K562 (cell line): ENCODE data around the gene EPHB1. TPM values are rescaled to one million over a fixed set of nuclear protein-coding genes. Genes with fewer than 3 reads are reported as not detected.

Experiments used
- ATAC-seq: fragments of 200-7000 bp; cut with Tn5 transposase; 3 replicates; pipeline ENCODE4 v1.9.1; 2020; ENCODE audit warnings: moderate library complexity
- BruUV-seq: library from RNA; stranded (reverse); fragments of 400-500 nt; replicated peaks from 2 replicates; lab custom pipeline; 2021; lab: Mats Ljungman, UMichigan
- CTCF ChIA-PET: fragments of 300-600 bp; formaldehyde crosslinking; extraction: SDS; loops from one replicate; lab custom pipeline; 2021; ENCODE audit warnings: low intra/inter-chr PET ratio; lab: Yijun Ruan, JAX
- POLR2A ChIA-PET: fragments of 300-600, 350-650 bp; sonication (Branson Sonifier 250); formaldehyde crosslinking; extraction: SDS; loops from one replicate; lab custom pipeline; 2021; ENCODE audit warnings: antibody characterized with exemption, inconsistent platforms; lab: Yijun Ruan, JAX
- DNase-seq, 4 experiments: peaks; one replicate each; pipeline versions ENCODE4 v3.0.0 to v3.0.0-alpha.2; 2011 to 2018; ENCODE audit warnings: low spot score in 3 of 4, mixed read lengths in 3 of 4; ENCODE audit errors: extremely low read depth in 1 of 4
- FAIRE-seq: peaks from 2 replicates; lab custom pipeline; 2011; peaks lifted over from hg19 to GRCh38; lab: Jason Lieb, UNC
- H2AFZ ChIP-seq: 2 replicates; pipeline ENCODE4 v1.6.0; 2011; ENCODE audit warnings: low read depth, low read length, control low read depth, inconsistent platforms
- H3K27ac ChIP-seq: fragments of 200-600 bp; 3 replicates; pipeline ENCODE4 v1.8.0; 2011; ENCODE audit warnings: low read depth, mild to moderate bottlenecking, control low read depth, inconsistent platforms, low read length, moderate library complexity, mixed read lengths; ENCODE audit errors: extremely low read depth
- H3K27me3 ChIP-seq, 2 experiments: fragments of 300-600 bp in 1 of 2; 2 replicates in 1 of 2; 3 replicates in 1 of 2; pipeline versions ENCODE4 v1.6.0 to v1.8.0; 2011; ENCODE audit warnings: inconsistent platforms in 2 of 2, low read length in 2 of 2, mild to moderate bottlenecking in 1 of 2, mixed read lengths in 1 of 2, moderate library complexity in 1 of 2; ENCODE audit not compliant: control insufficient read depth in 2 of 2, insufficient read depth in 2 of 2
- H3K36me3 ChIP-seq: fragments of 300-600 bp; 3 replicates; pipeline ENCODE4 v1.8.0; 2011; ENCODE audit warnings: mild to moderate bottlenecking, low read length, inconsistent platforms; ENCODE audit not compliant: control insufficient read depth, insufficient read depth
- H3K4me1 ChIP-seq, 2 experiments: fragments of 200-600 bp in 1 of 2; replicated peaks in 1 of 2; 2 replicates in 1 of 2; 3 replicates in 1 of 2; pipeline versions ENCODE4 v1.5.1 to v1.8.0; 2011; ENCODE audit warnings: inconsistent platforms in 2 of 2, low read length in 2 of 2, mild to moderate bottlenecking in 1 of 2, mixed read lengths in 1 of 2, moderate library complexity in 1 of 2; ENCODE audit not compliant: control insufficient read depth in 2 of 2, insufficient read depth in 2 of 2
- H3K4me2 ChIP-seq: 2 replicates; pipeline ENCODE4 v1.6.1; 2011; ENCODE audit warnings: low read length, control low read depth, inconsistent platforms, mixed read lengths; ENCODE audit not compliant: insufficient read depth
- H3K4me3 ChIP-seq: fragments of 200-600 bp; sonication (generic), shearing (Covaris generic); 2 replicates; pipeline ENCODE4 v1.5.1; 2016; ENCODE audit warnings: control low read depth, inconsistent platforms
- H3K79me2 ChIP-seq: fragments of 200-600 bp; 3 replicates; pipeline ENCODE4 v1.8.0; 2011; ENCODE audit warnings: low read length, inconsistent platforms; ENCODE audit not compliant: control insufficient read depth, insufficient read depth
- H3K9ac ChIP-seq, 2 experiments: 2 replicates each; pipeline versions ENCODE4 v1.6.0 to v1.6.1; 2011; ENCODE audit warnings: low read depth in 2 of 2, low read length in 2 of 2, control low read depth in 1 of 2, inconsistent platforms in 1 of 2, mild to moderate bottlenecking in 1 of 2, mixed read lengths in 1 of 2; ENCODE audit not compliant: insufficient read depth in 1 of 2
- H3K9me1 ChIP-seq: one replicate; pipeline ENCODE4 v1.6.0; 2011; ENCODE audit warnings: inconsistent platforms, mild to moderate bottlenecking, low read length, moderate library complexity; ENCODE audit not compliant: control insufficient read depth, insufficient read depth
- H3K9me3 ChIP-seq: replicated peaks from 2 replicates; pipeline ENCODE4 v1.5.1; 2011; ENCODE audit warnings: low read depth, low read length, inconsistent platforms; ENCODE audit not compliant: control insufficient read depth, insufficient read depth
- H4K20me1 ChIP-seq: replicated peaks from 2 replicates; pipeline ENCODE4 v1.6.1; 2011; ENCODE audit warnings: low read length, inconsistent platforms, mixed read lengths; ENCODE audit not compliant: control insufficient read depth, insufficient read depth
- ASH1L ChIP-seq: fragments of 450-650 bp; IDR thresholded peaks from 2 replicates; pipeline ENCODE4 v1.6.1; 2018; ENCODE audit warnings: borderline replicate concordance, mild to moderate bottlenecking, low read depth; ENCODE audit not compliant: partially characterized antibody
- ATF1 ChIP-seq, 2 experiments: fragments of 450-650 bp in 1 of 2; IDR thresholded peaks; 2 replicates each; pipeline ENCODE4 v1.6.1; 2016; ENCODE audit warnings: missing compliant biosample characterization in 1 of 2, missing genetic modification characterization in 1 of 2
- HMG20A ChIP-seq: fragments of 450-650 bp; formaldehyde crosslinking; conservative IDR thresholded peaks from 2 replicates; pipeline ENCODE4 v1.4.0; 2020; ENCODE audit warnings: mild to moderate bottlenecking, mixed read lengths
- LCOR ChIP-seq: sonication (generic); formaldehyde crosslinking; IDR thresholded peaks from 2 replicates; pipeline ENCODE4 v1.8.0; 2022; ENCODE audit warnings: mild to moderate bottlenecking, missing genetic modification reagents
- MIER1 ChIP-seq: fragments of 450-650 bp; IDR thresholded peaks from 2 replicates; pipeline ENCODE4 v1.6.1; 2016; ENCODE audit warnings: antibody characterized with exemption, mild to moderate bottlenecking, low read depth
- SOX6 ChIP-seq: fragments of 450-650 bp; IDR thresholded peaks from 2 replicates; pipeline ENCODE4 v1.6.1; 2014; ENCODE audit warnings: mild to moderate bottlenecking
- ZMIZ1 ChIP-seq, 2 experiments: fragments of 150-350 bp in 1 of 2; IDR thresholded peaks; 2 replicates each; pipeline ENCODE4 v1.6.1; 2012 to 2016; ENCODE audit warnings: low read depth in 2 of 2, low read length in 2 of 2, mild to moderate bottlenecking in 1 of 2, moderate library complexity in 1 of 2
- WGBS: fragments of 100-300 bp; shearing (Covaris generic); methylation state at CpG from one replicate; pipeline ENCODE4 v1.1.6; 2016; ENCODE audit warnings: low coverage, mixed read lengths; ENCODE audit not compliant: insufficient coverage; ENCODE audit errors: missing lambda C conversion rate; 5-methylcytosine and 5-hydroxymethylcytosine counted together
- in situ Hi-C: fragments of 300-500 bp; cut with MboI; formaldehyde crosslinking; loops from 4 replicates; pipeline ENCODE4 v1.15.0; 2018; ENCODE audit warnings: inconsistent platforms, mixed read lengths
- intact Hi-C: fragments of 100-400 bp; cut with micrococcal nuclease; formaldehyde crosslinking; loops from 2 replicates; pipeline ENCODE4 v1.14.2; 2022
- polyA plus RNA-seq, 8 experiments: library from polyadenylated mRNA; depleted of rRNA in 4 of 8; stranded (reverse) in 5 of 8; unstranded in 3 of 8; fragments of >200 nt; fragmentation: Nextera tagmentation in 2 of 8; fragmentation: Illumina TruSeq in 1 of 8; extraction: Ambion mirVana in 2 of 8; extraction: Trizol in 1 of 8; gene quantifications; 2 replicates each; pipeline versions ENCODE4 v1.2.1 to v1.2.3, GENCODE V29; 2011 to 2014; ENCODE audit warnings: inconsistent platforms in 1 of 8, missing spikeins in 1 of 8
- total RNA-seq, 7 experiments: library from RNA; depleted of rRNA in 6 of 7; stranded (reverse); fragments of >200 nt in 6 of 7; fragmentation: Illumina TruSeq in 2 of 7; extraction: Trizol in 2 of 7; gene quantifications; 2 replicates each; pipeline versions ENCODE4 v1.2.1 to v1.2.3, GENCODE V29; 2011 to 2021; ENCODE audit warnings: low replicate concordance in 1 of 7
- TF ChIP-seq, protein P1 (sequence below): IDR thresholded peaks from 2 replicates; pipeline ENCODE4 v1.6.1; 2016; ENCODE audit warnings: missing genetic modification characterization, missing compliant biosample characterization
- TF ChIP-seq, protein P2 (sequence below): fragments of 450-650 bp; formaldehyde crosslinking; conservative IDR thresholded peaks from 2 replicates; pipeline ENCODE4 v1.4.0; 2022; ENCODE audit warnings: mild to moderate bottlenecking, missing genetic modification characterization

Gene EPHB1
- total and polyA plus RNA-seq, 9 of the 15 experiments (the other 6 are each of a cell fraction or from before 2014, with no cell fraction given) = 0.29 TPM; not detected in 8

DNA sequence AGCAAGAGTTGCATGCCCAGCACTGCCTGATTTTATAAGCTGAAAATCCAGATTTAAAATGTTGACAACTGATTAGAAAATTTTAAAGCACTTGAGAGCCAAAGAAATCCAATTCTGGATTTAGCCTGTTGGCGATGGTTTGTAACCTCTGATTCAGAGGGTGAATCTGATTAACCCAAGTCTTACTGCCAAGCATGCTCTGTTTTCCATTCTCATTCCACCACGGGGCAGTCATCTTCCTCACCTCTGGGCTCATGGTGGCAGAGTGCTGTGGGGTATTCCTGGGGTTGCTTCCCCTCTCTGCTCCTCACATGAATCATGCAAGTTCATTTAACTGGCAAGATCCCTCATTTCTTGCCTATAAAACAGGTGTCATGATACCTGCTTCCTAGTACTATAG is 342.2 kb downstream of the EPHB1 start:
- ChIA-PET CTCF (no interaction called here), POLR2A (no interaction called here)
- WGBS = 0% methylated on average over 2 of the region's 2 CpGs
- Histone ChIP-seq H3K4me1 (no peaks in the 10 kb centered on the region), H3K79me2 (no peaks in the 10 kb centered on the region), H3K27me3 (peaks cover 0 to 8% of the 10 kb centered on the region in 2 experiments; a peak in 2 of 5 replicates), H3K9ac (no peak overlapping the region), H4K20me1 (no peaks in the 10 kb centered on the region; the same call in 1 of the 2 replicates), H3K9me1 (no peaks in the 10 kb centered on the region), H3K4me2 (no peak overlapping the region), H3K27ac (no peak overlapping the region), H3K4me3 (no peak overlapping the region), H3K9me3 (no peaks in the 10 kb centered on the region), H2AFZ (no peak overlapping the region), H3K36me3 (no peaks in the 10 kb centered on the region)
- in situ Hi-C loops = loop anchor here (10.0 kb wide), 1 partner anchor 1888 kb away; no protein-coding TSS in a partner anchor
- FAIRE-seq = no peak
- intact Hi-C loops = no loop called here
- no peak for TF ChIP-seq ASH1L
- ATAC-seq = no peak
- no TSS peak for BruUV-seq
- DNase-seq = no peak

DNA sequence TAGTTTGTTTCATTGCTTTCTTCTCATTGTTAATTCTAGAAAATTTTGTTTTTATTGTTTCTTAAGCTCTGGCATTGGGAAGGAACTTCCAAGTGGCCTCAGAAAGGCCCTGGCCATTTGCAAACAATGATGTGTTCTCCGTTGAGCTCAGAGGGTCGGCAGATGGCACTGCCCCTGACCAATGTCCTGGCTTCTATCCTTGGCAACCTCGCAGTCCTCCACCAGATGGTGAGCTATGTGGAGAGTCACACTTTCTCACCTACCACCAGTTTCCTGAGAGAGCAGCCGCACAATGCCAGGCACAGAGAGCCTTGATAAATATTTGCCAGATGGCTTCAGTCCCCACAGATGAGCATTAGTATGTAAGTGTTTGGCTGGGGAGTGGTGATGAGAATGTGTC is 343.7 kb downstream of the EPHB1 start:
- no peak overlapping the region for H2AFZ ChIP-seq
- no peak overlapping the region for H3K9ac ChIP-seq
- in situ Hi-C loops = loop anchor here (10.0 kb wide), 1 partner anchor 1886 kb away; no protein-coding TSS in a partner anchor
- no peaks in the 10 kb centered on the region; the same call in 1 of the 2 replicates for H4K20me1 ChIP-seq
- intact Hi-C loops = no loop called here
- CTCF ChIA-PET = no interaction called here
- WGBS = 0% methylated on average over 4 of the region's 4 CpGs
- no peak overlapping the region for H3K27ac ChIP-seq
- no peak for ATAC-seq
- POLR2A ChIA-PET = interaction anchor here (0.6 kb wide), 1 partner anchor 17 kb away, joined by 4 read pairs; no protein-coding TSS in a partner anchor
- FAIRE-seq = no peak
- no peaks in the 10 kb centered on the region for H3K9me3 ChIP-seq
- no peaks in the 10 kb centered on the region for H3K9me1 ChIP-seq
- no peaks in the 10 kb centered on the region for H3K27me3 ChIP-seq
- H3K36me3 ChIP-seq = no peaks in the 10 kb centered on the region
- DNase-seq = no peak
- H3K4me1 ChIP-seq = no peaks in the 10 kb centered on the region
- H3K4me3 ChIP-seq = no peak overlapping the region
- no peak overlapping the region for H3K4me2 ChIP-seq
- no TSS peak for BruUV-seq
- no peaks in the 10 kb centered on the region for H3K79me2 ChIP-seq
- TF ChIP-seq ATF1 (CRISPR knock-in tag; IDR thresholded peaks at IDR 0.05) (no peak), ATF1 (tag; IDR thresholded peaks at IDR 0.05) (no peak), ZMIZ1 (IDR thresholded peaks at IDR 0.05; ENCODE audit: low read depth in 2 of 2, low read length in 2 of 2) (no peak), SOX6 (no peak), MIER1 (no peak), HMG20A (CRISPR knock-in tag) (no peak), LCOR (no peak)
- TF ChIP-seq, protein P1, sequence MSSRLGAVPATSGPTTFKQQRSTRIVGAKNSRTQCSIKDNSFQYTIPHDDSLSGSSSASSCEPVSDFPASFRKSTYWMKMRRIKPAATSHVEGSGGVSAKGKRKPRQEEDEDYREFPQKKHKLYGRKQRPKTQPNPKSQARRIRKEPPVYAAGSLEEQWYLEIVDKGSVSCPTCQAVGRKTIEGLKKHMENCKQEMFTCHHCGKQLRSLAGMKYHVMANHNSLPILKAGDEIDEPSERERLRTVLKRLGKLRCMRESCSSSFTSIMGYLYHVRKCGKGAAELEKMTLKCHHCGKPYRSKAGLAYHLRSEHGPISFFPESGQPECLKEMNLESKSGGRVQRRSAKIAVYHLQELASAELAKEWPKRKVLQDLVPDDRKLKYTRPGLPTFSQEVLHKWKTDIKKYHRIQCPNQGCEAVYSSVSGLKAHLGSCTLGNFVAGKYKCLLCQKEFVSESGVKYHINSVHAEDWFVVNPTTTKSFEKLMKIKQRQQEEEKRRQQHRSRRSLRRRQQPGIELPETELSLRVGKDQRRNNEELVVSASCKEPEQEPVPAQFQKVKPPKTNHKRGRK = no peak
- TF ChIP-seq, protein P2, sequence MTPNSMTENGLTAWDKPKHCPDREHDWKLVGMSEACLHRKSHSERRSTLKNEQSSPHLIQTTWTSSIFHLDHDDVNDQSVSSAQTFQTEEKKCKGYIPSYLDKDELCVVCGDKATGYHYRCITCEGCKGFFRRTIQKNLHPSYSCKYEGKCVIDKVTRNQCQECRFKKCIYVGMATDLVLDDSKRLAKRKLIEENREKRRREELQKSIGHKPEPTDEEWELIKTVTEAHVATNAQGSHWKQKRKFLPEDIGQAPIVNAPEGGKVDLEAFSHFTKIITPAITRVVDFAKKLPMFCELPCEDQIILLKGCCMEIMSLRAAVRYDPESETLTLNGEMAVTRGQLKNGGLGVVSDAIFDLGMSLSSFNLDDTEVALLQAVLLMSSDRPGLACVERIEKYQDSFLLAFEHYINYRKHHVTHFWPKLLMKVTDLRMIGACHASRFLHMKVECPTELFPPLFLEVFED (CRISPR knock-in tag) = no peak
